ENCODE results near the gene SPTB.

SPTB gene

DNA sequence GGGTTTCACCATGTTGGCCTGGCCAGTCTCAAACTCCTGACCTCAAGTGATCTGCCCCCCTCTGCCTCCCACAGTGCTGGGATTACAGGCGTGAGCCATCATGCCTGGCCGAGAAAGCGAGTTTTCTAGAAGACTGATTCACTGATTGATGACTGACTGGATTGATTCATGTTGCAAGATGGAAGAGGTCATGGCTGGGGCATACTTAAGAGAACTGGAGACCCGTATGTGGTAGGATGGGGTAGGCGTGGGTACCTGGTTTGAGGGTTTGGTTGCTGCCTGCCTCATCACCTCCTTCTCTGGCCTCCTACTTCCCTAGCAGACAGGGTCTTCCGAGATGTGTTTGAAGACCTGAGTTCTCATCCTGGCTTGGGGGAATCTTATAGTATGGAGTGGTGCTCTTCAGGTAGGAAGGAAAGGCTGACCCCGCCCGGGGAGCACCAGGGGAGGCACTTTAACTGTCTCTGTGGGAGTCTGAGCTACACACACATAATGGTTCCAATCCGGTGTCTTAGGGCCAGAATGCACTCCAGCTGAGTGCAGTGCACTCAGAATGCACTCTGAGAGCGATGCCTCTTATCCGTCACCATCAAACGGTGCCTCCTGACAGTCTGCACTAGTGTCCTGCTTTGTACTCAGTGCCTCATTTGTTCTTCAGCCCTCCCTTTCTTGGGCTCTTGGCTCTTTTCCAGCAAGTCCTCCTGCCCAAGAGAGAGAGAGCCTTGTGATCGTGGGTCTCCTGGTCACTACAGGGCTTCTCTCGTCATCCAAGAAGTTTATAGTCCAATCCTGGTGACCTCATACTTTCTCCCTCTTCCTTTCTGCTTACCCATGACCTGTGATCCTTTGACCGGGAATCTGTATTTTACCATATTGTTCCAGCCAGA is 155.8 kb downstream of the SPTB start:
- no peak for FAIRE-seq

GRCh38 chr14:64722842-64723447 is 156.8 kb downstream of the SPTB start:
- no peak for FAIRE-seq

More for the DNA sequence above, 155.8 kb downstream of the SPTB start:
- no peak for DNase-seq (ENCODE audit: extremely low spot score, insufficient read length, low read depth)

GRCh38 chr14:64721899-64722298 is 157.8 kb downstream of the SPTB start:
- no peak for FAIRE-seq
- no peak for DNase-seq (ENCODE audit: extremely low spot score, insufficient read length, low read depth)

More at GRCh38 chr14:64722842-64723447, 156.8 kb downstream of the SPTB start:
- DNase-seq (ENCODE audit: extremely low spot score, insufficient read length, low read depth): no peak

DNA sequence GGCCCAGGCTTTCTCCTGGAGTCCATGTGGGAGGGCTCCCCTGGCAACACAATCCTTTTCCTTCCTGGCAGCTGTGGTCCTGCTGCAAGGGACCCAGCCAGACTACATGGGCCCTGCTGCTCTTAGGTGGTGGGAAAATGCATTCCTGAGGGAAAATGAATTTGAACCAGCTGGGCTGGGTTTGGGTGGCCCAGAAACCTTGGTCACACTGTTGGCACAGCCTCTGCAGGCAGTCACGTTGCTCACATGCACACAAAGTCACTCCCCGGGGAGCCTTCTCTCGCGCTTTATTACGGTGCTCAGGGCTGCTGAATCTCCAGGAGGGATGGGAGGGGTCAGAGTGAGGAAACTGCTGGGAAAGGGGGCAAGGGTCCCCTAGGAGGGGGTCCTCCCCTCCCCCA is 158.3 kb downstream of the SPTB start:
- DNase-seq (ENCODE audit: extremely low spot score, insufficient read length, low read depth) (no peak), FAIRE-seq (no peak)

- FAIRE-seq (no peak), DNase-seq (ENCODE audit: extremely low spot score, insufficient read length, low read depth) (no peak)
Observed at GRCh38 chr14:64720131-64720576, 159.6 kb downstream of the SPTB start.

DNA sequence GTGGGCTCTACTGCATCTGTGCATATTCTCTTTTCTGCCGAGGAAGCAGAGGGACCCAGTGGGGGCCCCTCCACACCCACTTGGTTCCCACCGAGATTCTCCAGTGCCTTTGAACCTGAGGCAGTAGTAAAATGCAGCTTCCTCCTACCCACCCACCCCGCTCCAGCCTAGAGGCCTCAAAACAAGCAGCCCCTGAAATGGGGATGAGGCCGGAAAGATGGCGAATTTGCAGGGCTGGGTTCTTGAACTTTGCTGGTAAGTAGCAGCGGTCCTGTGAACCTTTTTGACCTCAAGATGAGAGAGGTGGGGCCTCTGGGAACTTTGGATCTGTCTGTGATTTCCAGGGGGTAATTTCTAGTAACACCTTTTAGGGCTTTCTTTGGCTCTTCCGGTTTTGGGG is 160.1 kb downstream of the SPTB start:
- DNase-seq (ENCODE audit: extremely low spot score, insufficient read length, low read depth): no peak
- FAIRE-seq: no peak

GRCh38 chr14:64718762-64719161 is 160.9 kb downstream of the SPTB start:
- DNase-seq (ENCODE audit: extremely low spot score, insufficient read length, low read depth) (no peak), FAIRE-seq (no peak)

DNA sequence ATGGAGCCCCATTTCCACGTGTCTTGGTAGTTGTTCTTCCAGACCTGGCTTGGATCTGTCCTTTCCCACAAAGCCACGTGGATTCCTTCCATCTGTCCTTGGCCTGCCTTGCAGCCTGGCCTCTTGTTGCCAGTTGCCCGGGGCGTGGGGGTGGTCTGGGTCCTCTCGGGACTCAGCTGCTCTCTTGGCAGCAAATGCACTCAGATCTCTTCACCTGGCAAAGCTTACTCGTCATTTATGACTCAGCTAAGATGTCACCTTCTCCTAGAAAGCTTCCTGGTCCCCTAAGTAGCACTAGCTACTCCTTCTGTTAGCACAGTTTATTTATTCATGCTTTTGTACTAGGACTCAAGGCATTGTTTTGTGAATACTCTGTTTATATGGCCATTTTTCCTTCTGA is 161.8 kb downstream of the SPTB start:
- FAIRE-seq: no peak
- no peak for DNase-seq (ENCODE audit: extremely low spot score, insufficient read length, low read depth)

DNA sequence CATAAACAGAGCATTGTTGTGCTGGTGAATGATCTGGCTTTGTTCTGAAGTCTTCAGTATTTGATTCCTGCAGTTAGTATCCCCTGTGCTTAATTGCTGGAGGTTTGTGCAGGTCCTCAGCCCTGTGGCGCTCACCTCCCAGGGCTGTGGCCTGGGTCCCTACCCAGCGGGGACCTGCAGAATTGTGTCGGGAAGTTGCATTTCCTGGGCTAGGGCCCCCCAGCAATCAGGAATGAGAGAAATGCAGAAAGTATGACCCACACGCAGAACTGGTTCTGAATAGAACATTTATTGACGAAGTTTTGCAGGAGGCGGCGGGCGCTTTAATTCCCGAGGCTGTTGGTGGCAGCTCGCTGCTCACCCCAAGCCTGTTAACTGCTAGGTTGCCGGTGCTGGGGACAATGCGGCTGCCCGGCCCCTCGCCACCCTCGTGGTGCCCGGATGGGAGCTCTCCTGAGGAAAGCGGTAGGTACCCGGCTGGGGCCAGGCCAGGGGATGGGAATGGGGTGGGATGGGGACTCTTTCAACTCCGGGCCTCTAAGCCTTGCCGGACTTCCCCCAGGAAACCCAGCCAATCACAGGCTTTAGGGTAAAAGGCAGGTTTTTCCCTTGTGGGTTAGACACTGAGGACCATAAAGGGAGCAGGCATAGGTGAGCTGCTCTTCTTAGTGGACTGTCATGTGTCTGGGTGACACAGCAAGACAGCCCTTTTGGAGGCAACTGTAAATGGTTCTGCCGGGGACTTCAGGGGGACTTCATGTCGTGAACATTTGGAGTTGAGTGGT is 163.9 kb downstream of the SPTB start:
- FAIRE-seq (no peak), DNase-seq (ENCODE audit: extremely low spot score, insufficient read length, low read depth) (no peak)

- FAIRE-seq (no peak), DNase-seq (ENCODE audit: extremely low spot score, insufficient read length, low read depth) (no peak)
Observed at GRCh38 chr14:64715146-64715627, 164.5 kb downstream of the SPTB start.

DNA sequence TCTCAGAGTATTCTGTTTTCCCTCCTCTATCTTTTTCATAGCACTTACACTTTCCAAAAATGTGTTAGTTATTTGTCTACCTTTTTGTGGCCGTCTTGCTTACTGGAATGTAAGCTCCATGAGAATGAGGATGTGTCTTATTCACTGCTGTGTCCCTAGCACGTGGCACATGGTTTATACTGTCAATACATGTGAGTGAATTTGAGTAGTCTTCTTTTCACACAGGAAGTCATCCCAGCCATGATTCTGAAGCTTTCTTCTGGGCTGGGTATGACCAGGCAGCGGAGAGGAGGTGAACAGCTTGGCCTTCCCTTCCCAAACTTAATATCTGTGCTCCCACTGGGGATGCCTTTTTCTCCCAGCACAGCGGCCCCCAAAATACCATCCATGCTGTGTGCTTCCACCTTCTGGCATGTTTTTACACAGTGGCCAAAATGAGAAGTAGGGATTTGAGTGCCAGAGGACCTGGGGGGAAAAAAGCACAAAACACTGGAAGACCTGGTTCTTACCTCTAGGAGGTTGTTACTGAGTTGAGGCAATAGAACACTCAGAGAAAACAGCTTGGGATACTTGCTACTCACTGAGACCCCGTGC is 165.2 kb downstream of the SPTB start:
- no peak for DNase-seq (ENCODE audit: extremely low spot score, insufficient read length, low read depth)
- FAIRE-seq: no peak

DNA sequence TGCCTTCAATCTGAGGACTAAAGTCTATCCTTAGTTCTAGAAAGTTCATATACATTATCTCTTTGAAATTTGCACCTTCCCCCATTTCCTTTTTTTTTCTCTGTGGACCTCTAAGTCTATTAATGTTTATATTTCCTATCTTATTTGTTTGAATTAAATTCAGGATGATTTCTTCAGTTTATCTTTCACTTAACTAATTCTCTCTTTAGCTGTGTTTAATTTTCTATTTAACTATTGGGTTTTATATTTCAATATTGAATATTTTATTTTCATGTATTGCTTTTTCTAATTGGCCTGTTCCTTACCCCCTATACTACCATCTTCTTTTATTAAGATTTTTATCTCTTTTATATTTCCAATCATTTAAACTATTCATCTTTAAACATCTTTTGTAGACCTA is 166.0 kb downstream of the SPTB start:
- FAIRE-seq: no peak
- no peak for DNase-seq (ENCODE audit: extremely low spot score, insufficient read length, low read depth)

- DNase-seq (ENCODE audit: extremely low spot score, insufficient read length, low read depth): no peak
- no peak for FAIRE-seq
Observed at GRCh38 chr14:64711039-64711438, 168.7 kb downstream of the SPTB start.

DNA sequence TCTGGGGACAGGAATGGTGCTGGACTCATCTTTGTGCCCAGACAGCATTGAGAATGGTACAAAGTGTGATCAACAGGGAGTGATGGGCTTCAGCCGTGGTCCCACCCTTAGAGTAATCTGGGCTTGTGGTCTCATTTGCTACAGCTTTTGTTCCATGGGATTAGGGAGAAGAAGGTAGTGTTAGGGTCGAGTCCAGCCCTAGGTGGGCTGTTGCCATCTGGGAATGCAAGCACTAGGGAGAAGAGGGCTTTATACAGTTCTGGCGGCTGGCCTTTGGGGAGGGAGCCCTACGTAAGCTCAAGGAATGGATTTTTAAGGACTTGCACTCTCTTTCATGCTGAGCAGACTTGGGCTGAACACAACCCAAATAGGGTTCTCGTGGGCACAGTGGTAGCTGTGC is 170.6 kb downstream of the SPTB start:
- no peak for FAIRE-seq
- DNase-seq (ENCODE audit: extremely low spot score, insufficient read length, low read depth): no peak

DNA sequence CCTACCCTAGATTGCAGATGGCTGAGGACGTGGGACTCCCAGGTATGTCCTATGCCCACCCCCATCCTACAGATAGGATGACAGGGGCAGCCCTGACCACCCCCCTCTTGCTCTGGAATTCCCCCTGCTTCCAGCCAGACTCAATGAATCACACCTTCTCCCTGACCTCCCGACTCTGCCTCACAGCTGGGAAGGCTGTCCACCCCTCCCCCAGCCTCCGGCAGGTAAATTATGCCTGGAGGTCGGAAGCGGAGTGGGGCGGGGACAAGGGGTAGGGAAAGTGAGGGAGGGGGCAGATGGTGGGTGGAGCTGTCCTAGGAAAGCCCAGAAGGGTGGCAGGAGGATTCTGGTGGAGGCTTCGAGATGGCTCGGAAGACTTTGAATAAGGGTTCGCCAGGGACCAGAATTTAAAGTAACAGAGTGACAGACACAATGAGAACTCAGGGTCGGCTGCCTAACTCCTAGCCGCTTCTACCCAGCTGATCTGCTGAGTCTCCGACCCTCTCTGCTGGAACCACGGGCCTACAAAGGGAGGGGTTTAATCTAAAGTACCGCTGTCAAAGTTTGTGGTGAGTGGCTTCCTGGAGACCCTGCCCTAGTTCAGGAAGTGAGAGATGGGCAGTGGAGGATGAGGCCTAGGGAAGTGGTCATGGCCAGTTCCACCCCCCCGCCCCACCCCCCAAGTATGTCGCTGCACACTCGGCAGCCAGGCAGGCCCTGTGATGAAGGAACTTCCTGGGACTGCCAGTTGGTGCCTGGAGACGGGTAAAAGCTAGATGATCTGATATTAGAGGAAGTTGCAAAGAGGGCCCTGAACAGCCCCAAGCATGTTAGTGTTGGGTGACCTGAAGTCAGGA is 171.3 kb downstream of the SPTB start:
- no peak for FAIRE-seq
- DNase-seq (ENCODE audit: extremely low spot score, insufficient read length, low read depth): no peak

- DNase-seq (ENCODE audit: extremely low spot score, insufficient read length, low read depth) (no peak), FAIRE-seq (no peak)
Observed at GRCh38 chr14:64707661-64708060, 172.0 kb downstream of the SPTB start.

DNA sequence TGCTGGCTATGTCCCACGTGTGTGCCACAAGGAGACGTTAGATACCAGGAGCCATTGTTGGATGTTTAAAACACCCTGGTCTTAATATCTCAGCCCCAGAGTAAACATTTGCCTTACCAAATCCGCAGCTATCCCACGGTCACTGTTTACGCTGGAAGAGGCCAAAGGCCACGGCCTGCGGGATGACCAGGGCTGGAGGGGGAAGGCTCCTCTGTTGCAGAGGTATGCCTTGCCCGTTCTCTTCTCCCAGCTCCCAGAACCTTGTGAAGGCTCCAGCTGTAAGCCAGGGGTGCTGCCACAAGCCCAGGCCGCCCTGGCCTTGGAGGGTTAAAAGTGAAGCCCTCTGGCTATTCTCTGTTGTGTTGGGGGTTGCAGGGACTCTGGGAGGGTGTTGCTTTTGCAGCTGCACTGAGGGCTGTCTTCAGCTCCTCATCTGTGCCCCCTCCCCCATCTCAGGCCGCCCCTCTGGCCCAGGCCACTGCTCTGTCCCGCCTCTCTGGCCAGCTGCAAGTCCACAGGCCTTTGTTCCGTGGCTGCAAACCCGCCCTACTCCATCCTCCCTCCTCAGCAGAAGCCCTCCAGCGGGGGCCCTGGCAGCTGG is 173.0 kb downstream of the SPTB start:
- no peak for FAIRE-seq
- no peak for DNase-seq (ENCODE audit: extremely low spot score, insufficient read length, low read depth)

DNA sequence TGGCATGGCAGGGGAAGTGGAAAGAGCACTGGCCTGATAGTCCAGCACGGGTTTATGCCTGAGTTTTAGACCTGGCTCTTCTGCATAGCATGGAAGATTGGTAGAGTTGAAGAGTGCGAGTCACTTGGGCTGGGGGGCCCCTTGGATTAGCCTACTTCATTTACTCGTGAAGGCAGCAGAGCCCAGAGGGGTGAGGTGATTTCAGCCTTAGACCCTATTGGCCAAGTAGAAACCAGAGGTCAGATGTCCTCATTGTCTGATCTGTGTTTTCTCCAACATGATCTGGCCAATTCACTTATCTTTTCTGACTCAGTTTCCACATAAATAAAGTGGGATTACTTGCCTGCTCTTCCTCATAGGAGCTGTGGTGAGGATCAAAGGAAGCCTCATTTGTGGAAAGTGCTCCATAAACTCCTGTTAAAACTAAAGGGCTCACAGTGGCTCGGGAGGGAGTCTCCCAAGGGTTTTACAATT is 173.6 kb downstream of the SPTB start:
- DNase-seq (ENCODE audit: extremely low spot score, insufficient read length, low read depth) (no peak), FAIRE-seq (no peak)

Measured in GM18507 (cell line).